HEK293T (cell line): Measurements from ENCODE around the gene ECE2.

Source experiments
- ELF4 ChIP-seq: fragments of 450-650 bp; IDR thresholded peaks from 2 replicates; pipeline ENCODE4 v1.6.1; 2017; ENCODE audit warnings: antibody characterized with exemption
- FOXA1 ChIP-seq: fragments of 450-650 bp; IDR thresholded peaks from 2 replicates; pipeline ENCODE4 v1.6.1; 2016; ENCODE audit warnings: mild to moderate bottlenecking
- FOXK2 ChIP-seq: fragments of 450-650 bp; IDR thresholded peaks from 2 replicates; pipeline ENCODE4 v1.6.1; 2016; ENCODE audit warnings: mild to moderate bottlenecking
- FOXM1 ChIP-seq: fragments of 450-650 bp; IDR thresholded peaks from 2 replicates; pipeline ENCODE4 v1.6.1; 2017; ENCODE audit warnings: mild to moderate bottlenecking, borderline replicate concordance
- LEF1 ChIP-seq: fragments of 450-650 bp; IDR thresholded peaks from 2 replicates; pipeline ENCODE4 v1.6.1; 2017; ENCODE audit warnings: mild to moderate bottlenecking, borderline replicate concordance
- SUZ12 ChIP-seq: fragments of 450-650 bp; IDR thresholded peaks from 2 replicates; pipeline ENCODE4 v1.6.1; 2016; ENCODE audit warnings: mild to moderate bottlenecking
- ZNF384 ChIP-seq: fragments of 450-650 bp; IDR thresholded peaks from 2 replicates; pipeline ENCODE4 v1.6.1; 2016

DNA sequence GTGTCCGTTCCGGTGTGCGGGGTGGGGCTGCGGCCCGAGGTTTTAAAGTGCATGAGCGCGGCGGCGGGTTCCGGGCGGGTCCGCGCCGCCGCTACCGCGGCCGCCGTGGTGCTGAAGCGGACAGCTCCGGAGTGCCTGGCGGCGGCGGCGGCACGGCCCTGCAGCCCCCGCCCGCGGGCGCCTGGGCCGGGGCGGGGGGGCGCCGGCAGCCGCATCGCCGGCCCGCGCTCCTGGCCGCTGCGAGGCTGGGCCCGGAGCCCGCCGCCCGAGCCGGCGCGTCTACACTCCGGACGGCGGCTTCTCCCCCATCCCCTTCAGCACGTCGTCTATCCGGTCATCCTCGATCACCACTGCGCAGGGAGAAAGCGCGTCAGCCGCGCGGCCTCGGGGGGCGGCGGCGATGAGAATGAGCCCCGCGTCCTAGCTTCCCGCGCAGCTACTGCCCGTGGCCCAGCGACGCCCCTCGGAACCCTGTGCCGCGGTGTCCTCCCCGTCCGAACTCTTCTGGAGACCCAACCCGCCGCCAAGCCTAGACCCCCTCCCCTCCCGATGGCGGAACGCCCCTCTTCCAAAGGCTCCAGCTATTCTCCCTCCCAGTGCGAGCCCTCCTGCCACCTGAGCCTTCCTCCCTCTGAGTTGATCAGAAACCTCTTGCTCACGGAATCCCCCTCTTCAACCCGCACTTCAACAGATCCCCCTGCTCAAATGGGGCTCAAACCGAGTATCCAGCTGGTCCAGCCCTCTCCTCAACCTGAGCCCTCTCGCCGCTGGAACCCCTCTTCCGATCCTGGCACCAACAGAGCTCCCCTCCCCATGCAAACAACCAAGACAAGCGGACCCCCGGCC lies 15.7 kb upstream of the ECE2 start:
- no peak for TF ChIP-seq SUZ12
- no peak for TF ChIP-seq ELF4
- TF ChIP-seq FOXA1: no peak
- no peak for TF ChIP-seq FOXK2
- no peak; the same call in 1 of the 2 replicates for TF ChIP-seq FOXM1
- no peak for TF ChIP-seq ZNF384
- TF ChIP-seq LEF1: no peak
